SU-DHL-6 (cell line): ENCODE measurements around the gene LRRC43.

Experiments used
- H2AFZ ChIP-seq: fragments of 200-600 bp; sonication (generic); 2 replicates; pipeline ENCODE4 v1.6.1; 2014; ENCODE audit warnings: low read depth, mild to moderate bottlenecking, moderate library complexity, mixed read lengths, antibody characterized with exemption, low read length; ENCODE audit not compliant: severe bottlenecking
- H3F3A ChIP-seq: fragments of 200-600 bp; shearing (Covaris generic); 2 replicates; pipeline ENCODE4 v1.6.0; 2016; ENCODE audit warnings: antibody characterized with exemption, mild to moderate bottlenecking; ENCODE audit not compliant: insufficient read depth
- H3K27ac ChIP-seq: fragments of 200-600 bp; sonication (generic); 2 replicates; pipeline ENCODE4 v1.5.1; 2016; ENCODE audit warnings: low read depth, mild to moderate bottlenecking, low read length, moderate library complexity, mixed read lengths
- H3K27me3 ChIP-seq: fragments of 200-600 bp; sonication (generic), shearing (Covaris generic); 2 replicates; pipeline ENCODE4 v1.6.0; 2014; ENCODE audit warnings: mild to moderate bottlenecking, low read length
- H3K36me3 ChIP-seq: fragments of 200-600 bp; sonication (generic); 2 replicates; pipeline ENCODE4 v1.6.1; 2014; ENCODE audit warnings: mild to moderate bottlenecking, low read length, mixed read lengths
- H3K4me2 ChIP-seq: fragments of 300-600, 200-600 bp; shearing (Covaris generic), sonication (generic); 2 replicates; pipeline ENCODE4 v1.6.0; 2014; ENCODE audit warnings: low read length, low read depth, mild to moderate bottlenecking; ENCODE audit not compliant: poor library complexity, severe bottlenecking
- H3K4me3 ChIP-seq: fragments of 200-600 bp; sonication (generic); 2 replicates; pipeline ENCODE4 v1.5.1; 2014; ENCODE audit warnings: antibody characterized with exemption, low read length, mild to moderate bottlenecking, mixed read lengths; ENCODE audit not compliant: insufficient read depth, poor library complexity, severe bottlenecking
- H3K79me2 ChIP-seq: fragments of 200-600 bp; sonication (generic); 2 replicates; pipeline ENCODE4 v1.6.1; 2014; ENCODE audit warnings: mild to moderate bottlenecking, low read length, moderate library complexity; ENCODE audit not compliant: insufficient read depth
- H3K9ac ChIP-seq: fragments of 200-600 bp; sonication (generic); 2 replicates; pipeline ENCODE4 v1.7.0; 2014; ENCODE audit warnings: mild to moderate bottlenecking, low read length
- H3K9me2 ChIP-seq: fragments of 200-600 bp; sonication (generic); replicated peaks from 2 replicates; pipeline ENCODE4 v1.6.1; 2014; ENCODE audit warnings: low read length; ENCODE audit not compliant: insufficient read depth
- H3K9me3 ChIP-seq: fragments of 200-600 bp; sonication (generic); 2 replicates; pipeline ENCODE4 v1.6.1; 2014; ENCODE audit warnings: low read length, mixed read lengths; ENCODE audit not compliant: insufficient read depth
- H4K20me1 ChIP-seq: fragments of 200-600 bp; sonication (generic); 2 replicates; pipeline ENCODE4 v1.6.1; 2014; ENCODE audit warnings: low read depth, mild to moderate bottlenecking, antibody characterized with exemption, low read length, moderate library complexity, mixed read lengths
- CTCF ChIP-seq: fragments of 200-600 bp; sonication (generic); IDR thresholded peaks from one replicate; pipeline ENCODE4 v1.5.1; 2017; ENCODE audit warnings: antibody characterized with exemption, mild to moderate bottlenecking, low read length, moderate library complexity; ENCODE audit not compliant: insufficient read depth, poor library complexity, severe bottlenecking
- EZH2phosphoT487 ChIP-seq: fragments of 200-600 bp; sonication (generic), shearing (Covaris generic); conservative IDR thresholded peaks from 2 replicates; pipeline ENCODE4 v1.6.1; 2018; ENCODE audit warnings: mild to moderate bottlenecking, antibody characterized with exemption, low read length, moderate library complexity, mixed read lengths

LRRC43 gene

DNA sequence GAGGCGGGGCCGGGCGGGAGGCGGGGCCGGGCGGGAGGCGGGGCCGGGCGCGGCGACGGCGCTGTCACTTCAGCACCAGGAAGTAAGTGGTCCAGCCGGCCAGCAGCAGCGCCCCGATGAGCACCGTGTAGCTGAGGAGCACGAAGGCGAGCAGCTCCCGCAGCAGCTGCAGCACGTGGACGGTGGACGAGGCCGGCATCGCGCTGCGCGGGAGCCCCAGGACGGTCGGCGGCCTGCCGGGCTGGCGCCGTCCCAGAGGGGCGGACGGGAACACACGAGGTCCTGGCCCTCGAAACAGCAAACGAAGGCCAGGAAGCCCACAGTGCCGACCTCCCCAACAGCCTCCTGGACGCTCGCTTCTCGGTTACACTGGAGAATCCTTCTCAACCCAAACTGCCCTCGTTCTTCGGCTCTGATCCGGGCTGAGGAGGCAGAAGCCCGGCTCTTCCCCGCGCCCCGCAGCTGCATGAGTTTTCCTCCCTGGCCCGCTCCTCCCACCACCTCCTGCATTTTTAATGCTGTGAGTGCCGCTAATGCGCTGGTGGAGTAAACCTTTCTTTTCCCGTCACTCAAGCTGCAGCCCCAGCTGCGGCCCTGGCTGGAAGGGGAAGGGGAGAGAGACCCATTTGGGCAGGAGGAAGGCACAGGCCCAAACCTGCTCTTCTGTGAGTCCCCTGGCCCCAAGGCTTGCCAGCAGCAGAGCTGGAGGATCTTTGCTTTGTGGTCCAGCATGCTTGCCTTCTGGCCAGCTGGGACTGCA, 43.6 kb downstream of the LRRC43 start:
- peak overlapping the region; percentile 56 for H3K4me2 ChIP-seq
- H3K27me3 ChIP-seq: no peaks in the 10 kb centered on the region
- no peaks in the 10 kb centered on the region for H3K9me3 ChIP-seq
- H3K79me2 ChIP-seq: peaks cover 27% of the 10 kb centered on the region
- H4K20me1 ChIP-seq: no peaks in the 10 kb centered on the region
- peak overlapping the region; percentile 51 for H3K9ac ChIP-seq
- no peaks in the 10 kb centered on the region for H3K36me3 ChIP-seq
- no peak overlapping the region for H3K27ac ChIP-seq
- H3K9me2 ChIP-seq: no peaks in the 10 kb centered on the region
- TF ChIP-seq EZH2phosphoT487 (no peak), CTCF (no peak)
- peak overlapping the region; percentile 48 for H3K4me3 ChIP-seq
- peak overlapping the region; percentile 44 for H2AFZ ChIP-seq
- peaks cover 3% of the 10 kb centered on the region; the same call in 1 of the 2 replicates for H3F3A ChIP-seq

DNA sequence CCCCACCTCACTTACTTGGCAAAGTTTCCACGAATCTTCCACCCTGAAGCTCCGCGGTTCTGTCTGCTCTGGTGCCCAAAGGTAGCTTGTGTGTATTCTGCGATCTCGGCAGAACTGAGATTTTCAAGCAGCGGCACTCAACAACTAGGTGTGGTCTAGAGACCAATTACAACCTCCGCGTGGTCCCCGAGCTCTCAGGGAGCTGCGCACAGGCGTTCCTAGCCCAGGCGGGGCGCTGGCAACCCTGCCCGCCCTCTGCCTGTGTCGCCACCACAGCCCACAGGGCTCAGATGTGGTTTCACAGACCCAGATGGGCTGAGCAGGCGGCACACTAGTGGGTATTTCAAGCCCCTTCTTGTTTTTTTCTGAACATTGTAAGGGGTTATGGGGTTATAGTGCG, 44.4 kb downstream of the LRRC43 start:
- H3K36me3 ChIP-seq: no peaks in the 10 kb centered on the region
- H4K20me1 ChIP-seq: no peaks in the 10 kb centered on the region
- H2AFZ ChIP-seq: no peak overlapping the region

DNA sequence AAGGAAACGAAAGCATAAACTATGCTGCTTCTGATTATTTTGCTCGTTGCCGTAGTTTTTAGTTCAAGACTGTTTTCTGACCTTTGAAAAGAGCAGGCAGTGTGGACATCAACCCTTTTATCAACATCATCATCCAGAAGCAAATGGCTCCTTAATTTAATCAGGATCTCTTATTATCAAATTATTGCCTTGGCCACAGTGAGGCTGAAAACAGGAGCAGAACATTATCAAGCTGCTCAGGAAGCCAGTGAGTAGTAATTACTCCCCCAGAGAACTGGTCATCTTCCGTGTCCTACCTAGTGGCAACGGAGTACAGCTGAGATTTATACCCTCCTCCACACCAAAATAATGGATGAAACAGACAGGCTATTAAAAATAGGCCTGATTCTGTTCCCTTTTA, 45.2 kb downstream of the LRRC43 start:
- Histone ChIP-seq H3K4me3 (no peak overlapping the region), H3K79me2 (peaks cover 21% of the 10 kb centered on the region), H3K9me3 (no peaks in the 10 kb centered on the region), H3K4me2 (no peak overlapping the region), H3K36me3 (peaks cover 2% of the 10 kb centered on the region; the same call in 1 of the 2 replicates), H3K27me3 (no peaks in the 10 kb centered on the region), H3K9me2 (no peaks in the 10 kb centered on the region), H2AFZ (no peak overlapping the region), H3K27ac (no peak overlapping the region), H3F3A (peaks cover 3% of the 10 kb centered on the region; the same call in 1 of the 2 replicates), H4K20me1 (no peaks in the 10 kb centered on the region), H3K9ac (no peak overlapping the region)
- TF ChIP-seq CTCF (no peak), EZH2phosphoT487 (no peak)

More for the DNA sequence above, 44.4 kb downstream of the LRRC43 start:
- H3K27ac ChIP-seq: no peak overlapping the region
- peaks cover 21% of the 10 kb centered on the region for H3K79me2 ChIP-seq
- peaks cover 3% of the 10 kb centered on the region; the same call in 1 of the 2 replicates for H3F3A ChIP-seq
- H3K9ac ChIP-seq: no peak overlapping the region
- H3K4me2 ChIP-seq: no peak overlapping the region
- H3K27me3 ChIP-seq: no peaks in the 10 kb centered on the region
- no peaks in the 10 kb centered on the region for H3K9me3 ChIP-seq
- H3K4me3 ChIP-seq: no peak overlapping the region
- TF ChIP-seq CTCF (no peak), EZH2phosphoT487 (no peak)
- H3K9me2 ChIP-seq: no peaks in the 10 kb centered on the region
